HepG2 (cell line): Measurements from ENCODE around the gene HMX1. TPM values are rescaled to one million over a fixed set of nuclear protein-coding genes. Genes with fewer than 3 reads are reported as not detected.

Source experiments
- ATAC-seq: fragments of 200-7000 bp; cut with Tn5 transposase; 3 replicates; pipeline ENCODE4 v1.9.1; 2020; ENCODE audit warnings: mild to moderate bottlenecking, moderate library complexity
- BruUV-seq: library from RNA; stranded (reverse); fragments of 400-500 nt; replicated peaks from 2 replicates; lab custom pipeline; 2021; lab: Mats Ljungman, UMichigan
- CTCF ChIA-PET: fragments of 300-600 bp; formaldehyde crosslinking; extraction: SDS; loops from one replicate; lab custom pipeline; 2021; ENCODE audit warnings: low total read pairs, inconsistent platforms, low intra/inter-chr PET ratio; lab: Yijun Ruan, JAX
- POLR2A ChIA-PET: fragments of 350-600 bp; sonication (Branson Sonifier 250); formaldehyde crosslinking; loops from one replicate; lab custom pipeline; 2020; ENCODE audit warnings: antibody characterized with exemption, inconsistent platforms; lab: Yijun Ruan, JAX
- DNase-seq: peaks from one replicate; pipeline ENCODE4 v3.0.0-alpha.2; 2015; ENCODE audit warnings: low spot score
- FAIRE-seq: peaks from 3 replicates; lab custom pipeline; 2011; peaks lifted over from hg19 to GRCh38; lab: Jason Lieb, UNC
- H2AFZ ChIP-seq: one replicate; pipeline ENCODE4 v1.6.1; 2011; ENCODE audit warnings: low read length, inconsistent platforms
- H3K27ac ChIP-seq: fragments of 300-600 bp; 3 replicates; pipeline ENCODE4 v1.8.0; 2011; ENCODE audit warnings: mixed run types, mild to moderate bottlenecking, mixed read lengths, low read length, inconsistent platforms; ENCODE audit not compliant: insufficient read depth; ENCODE audit errors: extremely low read length
- H3K27me3 ChIP-seq, 2 experiments: fragments of 200-600 bp in 1 of 2; 2 replicates in 1 of 2; 3 replicates in 1 of 2; pipeline versions ENCODE4 v1.6.0 to v1.8.0; 2011; ENCODE audit warnings: low read length in 2 of 2, mild to moderate bottlenecking in 2 of 2, moderate library complexity in 2 of 2, inconsistent platforms in 1 of 2; ENCODE audit not compliant: insufficient read depth in 2 of 2, control insufficient read depth in 1 of 2
- H3K36me3 ChIP-seq, 2 experiments: fragments of 200-600 bp in 1 of 2; replicated peaks in 1 of 2; 2 replicates in 1 of 2; 3 replicates in 1 of 2; pipeline versions ENCODE4 v1.5.1 to v1.8.0; 2011; ENCODE audit warnings: low read length in 2 of 2, inconsistent platforms in 1 of 2; ENCODE audit not compliant: insufficient read depth in 2 of 2, control insufficient read depth in 1 of 2
- H3K4me1 ChIP-seq: 2 replicates; pipeline ENCODE4 v1.5.1; 2012; ENCODE audit warnings: low read length, inconsistent platforms; ENCODE audit not compliant: insufficient read depth
- H3K4me2 ChIP-seq: 2 replicates; pipeline ENCODE4 v1.6.0; 2011; ENCODE audit warnings: low read depth, low read length, inconsistent platforms
- H3K4me3 ChIP-seq, 3 experiments: fragments of 200-600 bp in 1 of 3; sonication (generic), shearing (Covaris generic) in 1 of 3; replicated peaks in 1 of 3; 2 replicates each; pipeline ENCODE4 v1.5.1; 2011 to 2016; ENCODE audit warnings: low read length in 3 of 3, inconsistent platforms in 2 of 3, low read depth in 2 of 3, mild to moderate bottlenecking in 2 of 3, control low read depth in 1 of 3, mixed read lengths in 1 of 3; ENCODE audit not compliant: insufficient read depth in 1 of 3
- H3K79me2 ChIP-seq: one replicate; pipeline ENCODE4 v1.6.1; 2011; ENCODE audit warnings: low read length, inconsistent platforms; ENCODE audit not compliant: insufficient read depth
- H3K9ac ChIP-seq: 2 replicates; pipeline ENCODE4 v1.6.0; 2011; ENCODE audit warnings: mild to moderate bottlenecking, low read depth, low read length, inconsistent platforms; ENCODE audit not compliant: insufficient read depth
- H3K9me3 ChIP-seq: 2 replicates; pipeline ENCODE4 v1.5.1; 2012; ENCODE audit warnings: mild to moderate bottlenecking, low read length
- H4K20me1 ChIP-seq: 2 replicates; pipeline ENCODE4 v1.6.0; 2011; ENCODE audit warnings: inconsistent platforms, mild to moderate bottlenecking, low read length, moderate library complexity; ENCODE audit not compliant: insufficient read depth
- GTF3A ChIP-seq: sonication (generic); formaldehyde crosslinking; conservative IDR thresholded peaks from 2 replicates; pipeline ENCODE4 v1.4.0; 2020; ENCODE audit warnings: mild to moderate bottlenecking, missing genetic modification reagents
- HNRNPK ChIP-seq: fragments of 200-400 bp; formaldehyde crosslinking; IDR thresholded peaks from 2 replicates; pipeline ENCODE4 v1.6.1; 2018; ENCODE audit warnings: low read length, low read depth, moderate library complexity, mild to moderate bottlenecking; ENCODE audit not compliant: poor library complexity, severe bottlenecking
- NCOA1 ChIP-seq: sonication (generic); formaldehyde crosslinking; IDR thresholded peaks from 2 replicates; pipeline ENCODE4 v1.9.0; 2021; ENCODE audit warnings: missing genetic modification reagents
- RFX3 ChIP-seq: IDR thresholded peaks from 2 replicates; pipeline ENCODE4 v1.6.1; 2016; ENCODE audit warnings: missing biosample characterization, missing genetic modification reagents
- ZNF207 ChIP-seq: fragments of 450-650 bp; IDR thresholded peaks from 2 replicates; pipeline ENCODE4 v1.6.1; 2016; ENCODE audit warnings: antibody characterized with exemption, borderline replicate concordance
- ZNF510 ChIP-seq: sonication (generic); formaldehyde crosslinking; IDR thresholded peaks from 2 replicates; pipeline ENCODE4 v1.4.0; 2020; ENCODE audit warnings: low read depth, mild to moderate bottlenecking, missing genetic modification reagents
- ZNF607 ChIP-seq: sonication (generic); formaldehyde crosslinking; IDR thresholded peaks from 2 replicates; pipeline ENCODE4 v1.5.1; 2020; ENCODE audit warnings: missing genetic modification reagents, mild to moderate bottlenecking, borderline replicate concordance
- ZNF879 ChIP-seq: sonication (generic); formaldehyde crosslinking; IDR thresholded peaks from 2 replicates; pipeline ENCODE4 v1.8.1; 2023; ENCODE audit warnings: missing genetic modification reagents
- WGBS: methylation state at CpG from one replicate; pipeline ENCODE4 v1.1.6; 2017; ENCODE audit warnings: low lambda C conversion rate; 5-methylcytosine and 5-hydroxymethylcytosine counted together
- in situ Hi-C: cut with HindIII; loops from 2 replicates; pipeline ENCODE4 v1.10.0; 2017; ENCODE audit warnings: low pct_unique_long_range_greater_than_20kb; ENCODE audit not compliant: extremely low pct_ligation_motif_present
- intact Hi-C: fragments of 100-400 bp; cut with micrococcal nuclease; formaldehyde crosslinking; loops from one replicate; pipeline ENCODE4 v1.10.0; 2022; ENCODE audit not compliant: unreplicated experiment
- polyA plus RNA-seq, 8 experiments: library from polyadenylated mRNA; depleted of rRNA in 3 of 8; stranded (reverse) in 7 of 8; unstranded in 1 of 8; fragments of >200 nt; fragmentation: Illumina TruSeq in 4 of 8; extraction: Trizol in 4 of 8; gene quantifications; 2 replicates each; pipeline versions ENCODE4 v1.2.1 to v1.2.3, GENCODE V29; 2011 to 2016; ENCODE audit warnings: low read depth in 4 of 8, missing spikeins in 1 of 8, mixed read lengths in 1 of 8; ENCODE audit not compliant: insufficient read depth in 1 of 8
- total RNA-seq, 5 experiments: library from RNA; depleted of rRNA; stranded (reverse); fragments of >200 nt; fragmentation: Illumina TruSeq; extraction: Trizol; gene quantifications; 2 replicates each; pipeline ENCODE4 v1.2.3, GENCODE V29; 2016; ENCODE audit warnings: low read depth in 1 of 5
- TF ChIP-seq, protein P1 (sequence below): sonication (generic); formaldehyde crosslinking; IDR thresholded peaks from 2 replicates; pipeline ENCODE4 v1.4.0; 2020; ENCODE audit warnings: missing genetic modification reagents
- TF ChIP-seq, protein P2 (sequence below): sonication (generic); formaldehyde crosslinking; IDR thresholded peaks from 2 replicates; pipeline ENCODE4 v1.8.0; 2022; ENCODE audit warnings: mild to moderate bottlenecking, missing genetic modification reagents
- TF ChIP-seq, protein P3 (sequence below): sonication (generic); formaldehyde crosslinking; IDR thresholded peaks from 2 replicates; pipeline ENCODE4 v1.8.0; 2022; ENCODE audit warnings: missing genetic modification reagents, low read depth, mild to moderate bottlenecking, borderline replicate concordance

HMX1 gene
- total and polyA plus RNA-seq, 2 of the 13 experiments (the other 11 are each of a cell fraction or from before 2014, with no cell fraction given), result not detected

DNA sequence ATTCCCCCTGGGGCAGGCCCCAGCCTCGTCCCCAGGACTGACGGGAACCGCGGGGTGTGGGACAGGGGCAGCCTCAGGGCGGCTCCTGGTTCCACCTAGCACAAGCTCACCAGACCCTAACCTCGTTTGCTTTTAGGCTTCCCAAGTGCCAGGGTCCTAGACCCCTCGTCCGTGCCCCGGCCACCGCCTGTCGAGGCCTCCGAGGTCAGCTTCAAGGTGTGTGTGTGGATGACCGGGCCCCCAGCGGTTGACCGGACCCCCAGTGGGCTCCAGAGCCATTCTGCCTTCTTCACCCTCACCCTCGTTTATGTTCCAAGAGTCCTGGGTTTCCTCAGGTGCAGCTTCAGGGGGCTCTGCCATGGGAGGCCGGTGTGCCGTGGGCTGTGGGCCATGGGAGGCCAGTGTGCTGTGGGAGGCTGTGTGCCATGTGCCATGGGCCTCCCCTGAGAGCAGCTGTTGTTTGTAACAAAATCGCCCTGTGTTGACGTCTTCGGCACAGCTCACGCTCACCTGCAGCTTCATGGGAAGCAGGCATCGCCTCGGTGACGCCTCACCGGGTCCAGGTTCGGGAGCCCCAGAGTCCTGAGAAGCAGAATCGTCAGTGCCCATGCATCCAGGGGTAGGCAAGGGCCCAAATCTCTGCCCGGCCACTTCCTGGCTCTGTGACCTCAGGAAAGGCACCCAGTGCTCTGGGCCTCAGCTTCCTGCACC lies 43.0 kb upstream of the HMX1 start:
- Histone ChIP-seq H4K20me1 (0 out of 2 replicates have a peak, but pooled peaks cover 3% of the 10 kb centered on the region), H3K9ac (no peak overlapping the region), H2AFZ (no peak overlapping the region), H3K79me2 (no peaks in the 10 kb centered on the region), H3K27me3 (peaks cover 9 to 55% of the 10 kb centered on the region in 2 experiments), H3K4me3 (no peak overlapping the region), H3K4me1 (no peaks in the 10 kb centered on the region), H3K27ac (no peak overlapping the region), H3K9me3 (no peaks in the 10 kb centered on the region), H3K4me2 (no peak overlapping the region), H3K36me3 (no peaks in the 10 kb centered on the region)
- no peak for ATAC-seq
- CTCF ChIA-PET, result no interaction called here
- no peak for DNase-seq
- POLR2A ChIA-PET, result no interaction called here
- FAIRE-seq, result no peak
- no TSS peak for BruUV-seq
- 0% methylated on average over 6 of the region's 29 CpGs for WGBS
- TF ChIP-seq ZNF879 (CRISPR knock-in tag) (no peak), NCOA1 (CRISPR knock-in tag) (no peak), ZNF607 (CRISPR knock-in tag) (no peak), HNRNPK (no peak), ZNF207 (no peak), RFX3 (CRISPR knock-in tag) (no peak), ZNF510 (CRISPR knock-in tag) (no peak), GTF3A (no peak)
- TF ChIP-seq, protein P1, sequence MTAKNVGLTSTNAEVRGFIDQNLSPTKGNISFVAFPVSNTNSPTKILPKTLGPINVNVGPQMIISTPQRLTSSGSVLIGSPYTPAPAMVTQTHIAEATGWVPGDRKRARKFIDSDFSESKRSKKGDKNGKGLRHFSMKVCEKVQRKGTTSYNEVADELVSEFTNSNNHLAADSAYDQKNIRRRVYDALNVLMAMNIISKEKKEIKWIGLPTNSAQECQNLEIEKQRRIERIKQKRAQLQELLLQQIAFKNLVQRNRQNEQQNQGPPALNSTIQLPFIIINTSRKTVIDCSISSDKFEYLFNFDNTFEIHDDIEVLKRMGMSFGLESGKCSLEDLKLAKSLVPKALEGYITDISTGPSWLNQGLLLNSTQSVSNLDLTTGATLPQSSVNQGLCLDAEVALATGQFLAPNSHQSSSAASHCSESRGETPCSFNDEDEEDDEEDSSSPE (CRISPR knock-in tag), result no peak
- TF ChIP-seq, protein P2, sequence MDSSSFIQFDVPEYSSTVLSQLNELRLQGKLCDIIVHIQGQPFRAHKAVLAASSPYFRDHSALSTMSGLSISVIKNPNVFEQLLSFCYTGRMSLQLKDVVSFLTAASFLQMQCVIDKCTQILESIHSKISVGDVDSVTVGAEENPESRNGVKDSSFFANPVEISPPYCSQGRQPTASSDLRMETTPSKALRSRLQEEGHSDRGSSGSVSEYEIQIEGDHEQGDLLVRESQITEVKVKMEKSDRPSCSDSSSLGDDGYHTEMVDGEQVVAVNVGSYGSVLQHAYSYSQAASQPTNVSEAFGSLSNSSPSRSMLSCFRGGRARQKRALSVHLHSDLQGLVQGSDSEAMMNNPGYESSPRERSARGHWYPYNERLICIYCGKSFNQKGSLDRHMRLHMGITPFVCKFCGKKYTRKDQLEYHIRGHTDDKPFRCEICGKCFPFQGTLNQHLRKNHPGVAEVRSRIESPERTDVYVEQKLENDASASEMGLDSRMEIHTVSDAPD (CRISPR knock-in tag), result no peak
- TF ChIP-seq, protein P3, sequence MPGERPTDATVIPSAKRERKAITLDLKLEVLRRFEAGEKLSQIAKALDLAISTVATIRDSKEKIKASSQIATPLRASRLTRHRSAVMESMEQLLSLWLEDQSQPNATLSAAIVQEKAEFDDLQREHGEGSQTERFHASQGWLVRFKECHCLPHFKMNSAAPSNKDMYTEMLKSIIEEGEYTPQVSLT, result no peak
- intact Hi-C loops, result loop anchor here (2.0 to 10.0 kb wide), 2 partner anchors 40 to 230 kb away; no protein-coding TSS in a partner anchor
- in situ Hi-C loops, result loop anchor here (5.0 kb wide), 1 partner anchor 227 kb away; no protein-coding TSS in a partner anchor
